SU-DHL-6 (cell line): ENCODE measurements around the gene CCDC27.

Source experiments
- EZH2phosphoT487 ChIP-seq: fragments of 200-600 bp; sonication (generic), shearing (Covaris generic); conservative IDR thresholded peaks from 2 replicates; pipeline ENCODE4 v1.6.1; 2018; ENCODE audit warnings: mild to moderate bottlenecking, antibody characterized with exemption, low read length, moderate library complexity, mixed read lengths
- TF ChIP-seq, protein P1 (sequence below): fragments of 200-600 bp; sonication (generic); IDR thresholded peaks from one replicate; pipeline ENCODE4 v1.5.1; 2017; ENCODE audit warnings: antibody characterized with exemption, mild to moderate bottlenecking, low read length, moderate library complexity; ENCODE audit not compliant: insufficient read depth, poor library complexity, severe bottlenecking

DNA sequence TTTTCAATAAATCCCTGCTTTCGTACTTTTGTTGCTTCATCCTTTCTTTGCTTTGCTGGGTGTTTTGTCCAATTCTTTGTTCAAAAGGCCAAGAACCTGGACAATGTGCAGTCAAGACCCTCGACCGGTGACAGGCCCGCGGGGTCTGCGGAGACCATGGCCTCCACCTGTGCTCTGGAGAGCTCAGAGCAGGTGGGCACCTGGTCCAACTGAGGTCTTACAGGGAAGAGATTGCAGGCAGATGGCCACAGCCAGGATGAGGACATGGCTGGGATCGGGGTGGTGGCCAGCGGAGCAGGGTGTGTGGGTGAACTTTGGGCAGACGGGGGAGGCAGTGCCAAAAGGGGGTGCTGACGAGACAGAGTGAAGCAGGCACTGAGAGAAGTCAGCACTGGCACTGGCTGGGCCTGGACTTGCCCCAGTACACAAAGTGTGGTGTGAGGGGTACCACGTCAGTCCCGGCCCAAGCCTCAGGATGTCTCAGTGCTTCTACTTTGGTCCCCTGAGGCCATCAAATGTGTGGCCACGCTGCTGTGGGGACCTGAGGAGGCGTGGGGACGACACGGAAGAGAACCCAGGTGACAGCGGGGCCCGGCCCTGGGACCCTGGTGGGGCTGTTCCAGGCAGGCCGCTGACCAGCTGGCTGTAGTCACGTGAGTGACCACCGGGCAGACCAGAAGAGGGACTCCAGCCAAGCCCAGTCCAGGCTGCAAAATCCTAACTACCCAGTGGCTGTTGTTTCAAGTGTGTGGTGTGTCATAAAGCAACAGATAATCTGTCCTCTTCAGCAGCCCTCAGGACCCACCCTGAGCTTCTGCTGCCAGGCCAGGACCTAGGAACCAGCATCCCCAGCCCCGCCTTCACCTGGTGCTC is 10.4 kb upstream of the CCDC27 start:
- no peak for TF ChIP-seq EZH2phosphoT487
- TF ChIP-seq, protein P1, sequence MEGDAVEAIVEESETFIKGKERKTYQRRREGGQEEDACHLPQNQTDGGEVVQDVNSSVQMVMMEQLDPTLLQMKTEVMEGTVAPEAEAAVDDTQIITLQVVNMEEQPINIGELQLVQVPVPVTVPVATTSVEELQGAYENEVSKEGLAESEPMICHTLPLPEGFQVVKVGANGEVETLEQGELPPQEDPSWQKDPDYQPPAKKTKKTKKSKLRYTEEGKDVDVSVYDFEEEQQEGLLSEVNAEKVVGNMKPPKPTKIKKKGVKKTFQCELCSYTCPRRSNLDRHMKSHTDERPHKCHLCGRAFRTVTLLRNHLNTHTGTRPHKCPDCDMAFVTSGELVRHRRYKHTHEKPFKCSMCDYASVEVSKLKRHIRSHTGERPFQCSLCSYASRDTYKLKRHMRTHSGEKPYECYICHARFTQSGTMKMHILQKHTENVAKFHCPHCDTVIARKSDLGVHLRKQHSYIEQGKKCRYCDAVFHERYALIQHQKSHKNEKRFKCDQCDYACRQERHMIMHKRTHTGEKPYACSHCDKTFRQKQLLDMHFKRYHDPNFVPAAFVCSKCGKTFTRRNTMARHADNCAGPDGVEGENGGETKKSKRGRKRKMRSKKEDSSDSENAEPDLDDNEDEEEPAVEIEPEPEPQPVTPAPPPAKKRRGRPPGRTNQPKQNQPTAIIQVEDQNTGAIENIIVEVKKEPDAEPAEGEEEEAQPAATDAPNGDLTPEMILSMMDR: no peak
